Measurements from ENCODE around the gene XPNPEP1.

The XPNPEP1 gene

DNA sequence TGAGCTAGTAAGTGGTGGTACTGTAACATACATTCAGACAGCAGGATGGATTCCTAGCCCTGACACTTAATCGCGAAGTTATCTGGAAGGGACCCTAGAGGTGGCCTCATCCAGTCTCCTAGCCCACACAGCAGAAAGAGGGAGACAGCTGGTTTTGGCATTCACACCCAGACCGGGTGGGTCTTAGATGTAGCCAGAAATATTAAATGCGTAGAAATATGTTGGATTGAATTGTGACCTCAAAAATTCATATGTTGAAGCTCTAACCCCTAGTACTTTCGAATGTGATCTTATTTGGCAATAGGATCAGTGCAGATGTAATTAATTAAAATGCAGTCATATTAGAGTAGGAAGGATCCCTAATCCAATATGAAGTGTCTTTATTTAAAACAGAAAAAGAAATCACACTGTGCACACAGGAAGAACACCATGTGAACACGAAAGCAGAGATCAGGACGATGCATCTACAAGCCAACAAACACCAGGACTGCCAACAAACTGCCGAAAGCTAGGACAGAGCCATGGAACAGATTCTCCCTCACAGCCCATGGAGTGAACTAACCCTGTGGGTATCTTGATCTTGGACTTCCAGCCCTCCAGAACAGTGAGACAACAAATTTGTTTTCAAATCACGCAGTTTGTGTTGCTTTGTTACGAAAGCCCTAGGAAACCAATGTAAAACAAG, 2.9 kb upstream of the XPNPEP1 start:
- no peak for TF ChIP-seq CTCF (IDR thresholded peaks at IDR 0.05; ENCODE audit: insufficient read depth, low read length, poor library complexity, severe bottlenecking)
- no peak overlapping the region for H3K4me3 ChIP-seq (replicated peaks; ENCODE audit: low read depth, low read length)
- no peak for DNase-seq (ENCODE audit: extremely low read depth, insufficient read length)
- H3K27me3 ChIP-seq (replicated peaks; ENCODE audit: control insufficient read depth, insufficient read depth, low read length) = no peaks in the 10 kb centered on the region
- H3K36me3 ChIP-seq (ENCODE audit: control insufficient read depth, insufficient read depth, low read length) = no peaks in the 10 kb centered on the region

GRCh38 chr10:109924967-109925620, 1.8 kb upstream of the XPNPEP1 start:
- TF ChIP-seq CTCF (IDR thresholded peaks at IDR 0.05; ENCODE audit: insufficient read depth, low read length, poor library complexity, severe bottlenecking) = no peak
- H3K36me3 ChIP-seq (ENCODE audit: control insufficient read depth, insufficient read depth, low read length) = no peaks in the 10 kb centered on the region
- H3K27me3 ChIP-seq (replicated peaks; ENCODE audit: control insufficient read depth, insufficient read depth, low read length) = no peaks in the 10 kb centered on the region

DNA sequence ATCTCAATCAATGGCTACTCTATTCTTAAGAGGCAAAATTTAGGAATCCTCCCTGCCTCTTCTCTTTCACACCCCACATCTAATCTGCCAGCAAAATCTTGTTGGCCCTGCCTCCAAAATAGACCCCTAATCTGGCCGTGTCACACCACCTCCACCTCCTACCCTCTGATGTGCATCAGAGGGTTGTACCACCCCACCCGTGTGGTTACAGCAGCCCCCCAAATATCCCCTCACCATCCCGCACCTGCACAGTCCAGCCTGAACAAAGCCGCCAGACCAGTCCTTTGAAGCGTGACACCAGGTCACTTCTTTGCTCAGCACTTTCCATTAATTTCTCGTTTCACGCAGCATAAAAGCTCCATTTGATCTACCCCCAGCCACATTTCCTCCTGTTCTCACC, 776 bp upstream of the XPNPEP1 start:
- H3K36me3 ChIP-seq (ENCODE audit: control insufficient read depth, insufficient read depth, low read length) = no peaks in the 10 kb centered on the region
- no peaks in the 10 kb centered on the region for H3K27me3 ChIP-seq (replicated peaks; ENCODE audit: control insufficient read depth, insufficient read depth, low read length)
- no peak for TF ChIP-seq CTCF (IDR thresholded peaks at IDR 0.05; ENCODE audit: insufficient read depth, low read length, poor library complexity, severe bottlenecking)
- DNase-seq (ENCODE audit: extremely low read depth, insufficient read length) = no peak
- H3K4me3 ChIP-seq (replicated peaks; ENCODE audit: low read depth, low read length) = no peak overlapping the region

More at GRCh38 chr10:109924967-109925620, 1.8 kb upstream of the XPNPEP1 start:
- no peak for DNase-seq (ENCODE audit: extremely low read depth, insufficient read length)
- no peak overlapping the region for H3K4me3 ChIP-seq (replicated peaks; ENCODE audit: low read depth, low read length)

GRCh38 chr10:109922358-109922975, 844 bp downstream of the XPNPEP1 start:
- Histone ChIP-seq H3K36me3 (ENCODE audit: control insufficient read depth, insufficient read depth, low read length) (no peaks in the 10 kb centered on the region), H3K4me3 (replicated peaks; ENCODE audit: low read depth, low read length) (peak overlapping the region; percentile 73), H3K27me3 (replicated peaks; ENCODE audit: control insufficient read depth, insufficient read depth, low read length) (no peaks in the 10 kb centered on the region)
- no peak for DNase-seq (ENCODE audit: extremely low read depth, insufficient read length)
- TF ChIP-seq CTCF (IDR thresholded peaks at IDR 0.05; ENCODE audit: insufficient read depth, low read length, poor library complexity, severe bottlenecking) = no peak

DNA sequence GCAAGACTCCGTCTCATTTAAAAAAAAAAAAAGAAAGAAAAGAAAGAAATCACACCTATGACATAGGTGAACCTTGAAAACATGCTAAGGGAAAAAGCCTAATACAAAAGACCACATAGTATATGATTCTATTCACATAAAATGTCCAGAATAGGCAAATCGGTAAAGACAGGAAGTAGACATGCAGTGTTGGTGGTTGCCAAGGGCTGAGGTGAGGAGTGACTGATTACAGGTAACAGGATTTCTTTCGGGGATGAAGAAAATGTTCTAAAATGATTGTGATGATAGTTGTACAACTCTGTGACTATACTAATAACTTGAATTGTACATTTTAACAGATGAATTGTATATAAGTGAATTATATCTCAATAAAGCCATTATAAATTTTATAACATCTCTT, 3.3 kb downstream of the XPNPEP1 start:
- DNase-seq (ENCODE audit: extremely low read depth, insufficient read length) = no peak
- no peaks in the 10 kb centered on the region for H3K27me3 ChIP-seq (replicated peaks; ENCODE audit: control insufficient read depth, insufficient read depth, low read length)
- no peak overlapping the region for H3K4me3 ChIP-seq (replicated peaks; ENCODE audit: low read depth, low read length)
- no peaks in the 10 kb centered on the region for H3K36me3 ChIP-seq (ENCODE audit: control insufficient read depth, insufficient read depth, low read length)
- no peak for TF ChIP-seq CTCF (IDR thresholded peaks at IDR 0.05; ENCODE audit: insufficient read depth, low read length, poor library complexity, severe bottlenecking)
